ENCODE results near the gene EPHB1.

EPHB1 gene

GRCh38 chr3:135268941-135269532 is 474.0 kb downstream of the EPHB1 start:
- no peak for DNase-seq

GRCh38 chr3:135271177-135272025 is 476.3 kb downstream of the EPHB1 start:
- no peak for DNase-seq

- no peak for DNase-seq
Observed at GRCh38 chr3:135272026-135272669, 477.1 kb downstream of the EPHB1 start.

- no peak for DNase-seq
Observed at GRCh38 chr3:135292162-135292561, 497.1 kb downstream of the EPHB1 start.

- DNase-seq, result no peak
Observed at GRCh38 chr3:135301670-135302069, 506.6 kb downstream of the EPHB1 start.

GRCh38 chr3:135304378-135304777 is 509.3 kb downstream of the EPHB1 start:
- no peak for DNase-seq
